ENCODE results near the gene NPAT. TPM values are rescaled to one million over a fixed set of nuclear protein-coding genes. Genes with fewer than 3 reads are reported as not detected.

NPAT gene
- total RNA-seq (10 to 100 TPM; 38.4 to 89.2 (median 45.9) TPM), polyA plus RNA-seq (10 to 100 TPM; 45.6 to 67.0 TPM), total RNA-seq (188 reads per million, percentile 92 among the genes with 10 or more reads in this experiment)

- CTCF ChIA-PET, result interaction anchor here (0.7 to 9.5 kb wide), 7 partner anchors 16 to 366 kb away, joined by 3 to 104 read pairs (median 4); no protein-coding TSS in a partner anchor
- DNase-seq, result peak; percentile 94 to 99 (median 98)
- no peaks in the 10 kb centered on the region for H3K9me3 Mint-ChIP-seq
- H3K27me3 Mint-ChIP-seq, result no peaks in the 10 kb centered on the region
- peaks cover 3 to 30% (median 20%) of the 10 kb centered on the region in 5 donors for H3K36me3 Mint-ChIP-seq
- H3K4me1 Mint-ChIP-seq, result peaks cover 33 to 57% (median 37%) of the 10 kb centered on the region in 7 donors
- intact Hi-C loops (cut with micrococcal nuclease), result loop anchor here (1.0 to 10.0 kb wide), 20 partner anchors 14 to 765 kb away; partner anchors contain the start of genes ACAT1 (in 2 of the 2), ALKBH8 (in 2 of the 2), C11orf65 (in 2 of the 2) and CUL5 (in 2 of the 2)
- peaks cover 26 to 30% of the 10 kb centered on the region in 2 donors for H3K4me1 ChIP-seq (ENCODE audit: control insufficient read depth in 2 of 2, insufficient read depth in 2 of 2, low read length in 2 of 2)
- ATAC-seq, result peak; percentile 91
- H3K27ac Mint-ChIP-seq, result no peak within 1 kb of the TSS
- H3K9me3 ChIP-seq (ENCODE audit: control insufficient read depth in 2 of 3, low read length in 3 of 3), result no peaks in the 10 kb centered on the region
- H3K27ac ChIP-seq (ENCODE audit: low read depth, low read length), result peak within 1 kb of the TSS; percentile 98
- H3K27me3 ChIP-seq (ENCODE audit: control insufficient read depth in 2 of 2, insufficient read depth in 2 of 2, low read length in 2 of 2), result no peaks in the 10 kb centered on the region
- H3K36me3 ChIP-seq (ENCODE audit: control insufficient read depth in 2 of 3, insufficient read depth in 3 of 3, low read length in 3 of 3), result peaks cover 0 to 6% (median 0%) of the 10 kb centered on the region in 3 experiments
- POLR2A ChIA-PET, result interaction anchor here (0.9 to 9.0 kb wide), 28 partner anchors 9 to 244 kb away, joined by 3 to 779 read pairs (median 5); partner anchors contain the start of gene C11orf65
- H3K4me3 ChIP-seq (ENCODE audit: low read length), result peak within 1 kb of the TSS; percentile 93
- no peak within 1 kb of the TSS for H3K4me3 Mint-ChIP-seq
Measured at GRCh38 chr11:108222574-108223347, at the start of gene NPAT, which contains the start of gene ATM. Gene NPAT (minus strand): TSS chr11:108222638. CDS start chr11:108222536, 102 bp downstream. Gene ATM (plus strand): TSS chr11:108223067. CDS start chr11:108227625, 4,558 bp downstream.

GRCh38 chr11:108269583-108269982 is 47.1 kb upstream of the NPAT start:
- no peak for DNase-seq
- ChIA-PET CTCF (no interaction called here), POLR2A (interaction anchor here (1.6 kb wide), 1 partner anchor 25 kb away, joined by 4 read pairs; no protein-coding TSS in a partner anchor)
- intact Hi-C loops (cut with micrococcal nuclease), result loop anchor here in 1 of 2 donors (2.0 kb wide), 1 partner anchor 21 kb away; no protein-coding TSS in a partner anchor
- H3K36me3 Mint-ChIP-seq, result peaks cover 17 to 63% (median 54%) of the 10 kb centered on the region in 5 donors
- H3K4me3 ChIP-seq (ENCODE audit: low read length), result no peak overlapping the region
- H3K27ac Mint-ChIP-seq, result peak overlapping the region in 8 of 9 donors; percentile 5 to 84 (median 70)
- H3K9me3 ChIP-seq (ENCODE audit: control insufficient read depth in 2 of 3, low read length in 3 of 3), result no peaks in the 10 kb centered on the region
- H3K4me3 Mint-ChIP-seq, result no peak overlapping the region
- H3K27me3 Mint-ChIP-seq, result no peaks in the 10 kb centered on the region
- H3K27me3 ChIP-seq (ENCODE audit: control insufficient read depth in 2 of 2, insufficient read depth in 2 of 2, low read length in 2 of 2), result no peaks in the 10 kb centered on the region
- no peak for ATAC-seq
- no peak overlapping the region for H3K27ac ChIP-seq (ENCODE audit: low read depth, low read length)
- H3K4me1 Mint-ChIP-seq, result peaks cover 5 to 46% (median 38%) of the 10 kb centered on the region in 7 donors
- peaks cover 4 to 17% (median 7%) of the 10 kb centered on the region in 11 donors for H3K9me3 Mint-ChIP-seq
- H3K4me1 ChIP-seq (ENCODE audit: control insufficient read depth in 2 of 2, insufficient read depth in 2 of 2, low read length in 2 of 2), result no peaks in the 10 kb centered on the region
- peaks cover 17 to 61% (median 17%) of the 10 kb centered on the region in 3 experiments for H3K36me3 ChIP-seq (ENCODE audit: control insufficient read depth in 2 of 3, insufficient read depth in 3 of 3, low read length in 3 of 3)

GRCh38 chr11:108253176-108253575 is 30.7 kb upstream of the NPAT start:
- no peak overlapping the region for H3K4me3 ChIP-seq (ENCODE audit: low read length)
- H3K4me1 ChIP-seq (ENCODE audit: control insufficient read depth in 2 of 2, insufficient read depth in 2 of 2, low read length in 2 of 2), result peaks cover 9 to 13% of the 10 kb centered on the region in 2 donors
- ChIA-PET CTCF (interaction anchor here (0.6 to 3.1 kb wide), 8 partner anchors 16 to 61 kb away, joined by 3 to 13 read pairs (median 4); partner anchors contain the start of gene NPAT), POLR2A (interaction anchor here (0.7 to 11.6 kb wide), 7 partner anchors 8 to 37 kb away, joined by 3 to 161 read pairs (median 3); partner anchors contain the start of genes ATM and NPAT)
- H3K9me3 ChIP-seq (ENCODE audit: control insufficient read depth in 2 of 3, low read length in 3 of 3), result no peaks in the 10 kb centered on the region
- Mint-ChIP-seq H3K27me3 (no peaks in the 10 kb centered on the region), H3K9me3 (no peaks in the 10 kb centered on the region), H3K4me3 (peak overlapping the region in 1 of 10 donors; percentile 23), H3K36me3 (peaks cover 25 to 69% (median 60%) of the 10 kb centered on the region in 5 donors), H3K4me1 (peaks cover 14 to 91% (median 74%) of the 10 kb centered on the region in 7 donors), H3K27ac (peak overlapping the region in 6 of 9 donors; percentile 48 to 83 (median 73))
- intact Hi-C loops (cut with micrococcal nuclease), result loop anchor here in 1 of 2 donors (1.0 to 2.0 kb wide), 3 partner anchors 8 to 30 kb away; partner anchors contain the start of gene ATM
- H3K27me3 ChIP-seq (ENCODE audit: control insufficient read depth in 2 of 2, insufficient read depth in 2 of 2, low read length in 2 of 2), result no peaks in the 10 kb centered on the region
- H3K36me3 ChIP-seq (ENCODE audit: control insufficient read depth in 2 of 3, insufficient read depth in 3 of 3, low read length in 3 of 3), result peaks cover 26 to 56% (median 50%) of the 10 kb centered on the region in 3 experiments
- peak overlapping the region; percentile 28 for H3K27ac ChIP-seq (ENCODE audit: low read depth, low read length)
- ATAC-seq (no peak), DNase-seq (peak in 2 of 9 donors; percentile 16 to 35)

- Histone ChIP-seq H3K27ac (ENCODE audit: low read depth, low read length) (peak overlapping the region; percentile 48), H3K27me3 (ENCODE audit: control insufficient read depth in 2 of 2, insufficient read depth in 2 of 2, low read length in 2 of 2) (no peaks in the 10 kb centered on the region), H3K36me3 (ENCODE audit: control insufficient read depth in 2 of 3, insufficient read depth in 3 of 3, low read length in 3 of 3) (peaks cover 23 to 26% (median 25%) of the 10 kb centered on the region in 3 experiments), H3K4me1 (ENCODE audit: control insufficient read depth in 2 of 2, insufficient read depth in 2 of 2, low read length in 2 of 2) (peaks cover 38 to 71% of the 10 kb centered on the region in 2 donors), H3K4me3 (ENCODE audit: low read length) (no peak overlapping the region), H3K9me3 (ENCODE audit: control insufficient read depth in 2 of 3, low read length in 3 of 3) (no peaks in the 10 kb centered on the region)
- Mint-ChIP-seq H3K4me1 (peaks cover 25 to 95% (median 89%) of the 10 kb centered on the region in 7 donors), H3K36me3 (peaks cover 16 to 66% (median 54%) of the 10 kb centered on the region in 5 donors), H3K9me3 (no peaks in the 10 kb centered on the region), H3K27me3 (no peaks in the 10 kb centered on the region), H3K27ac (peak overlapping the region in 8 of 9 donors; percentile 48 to 91 (median 82)), H3K4me3 (peak overlapping the region in 6 of 10 donors; percentile 0 to 72 (median 44))
- intact Hi-C loops (cut with micrococcal nuclease), result loop anchor here in 1 of 2 donors (1.0 kb wide), 1 partner anchor 10 kb away; no protein-coding TSS in a partner anchor
- ChIA-PET CTCF (interaction anchor here (1.4 kb wide), 1 partner anchor 10 kb away, joined by 3 read pairs; no protein-coding TSS in a partner anchor), POLR2A (interaction anchor here (0.8 to 4.2 kb wide), 4 partner anchors 10 to 27 kb away, joined by 3 to 75 read pairs (median 20); partner anchors contain the start of genes ATM and NPAT)
- DNase-seq, result no peak
- ATAC-seq, result no peak
Measured at GRCh38 chr11:108246885-108247284, 24.4 kb upstream of the NPAT start.

- H3K9me3 ChIP-seq (ENCODE audit: control insufficient read depth in 2 of 3, low read length in 3 of 3), result no peaks in the 10 kb centered on the region
- H3K4me3 Mint-ChIP-seq, result peak overlapping the region in 7 of 10 donors; percentile 0 to 72 (median 27)
- H3K27ac ChIP-seq (ENCODE audit: low read depth, low read length), result peak overlapping the region; percentile 48
- no peak for ATAC-seq
- H3K36me3 ChIP-seq (ENCODE audit: control insufficient read depth in 2 of 3, insufficient read depth in 3 of 3, low read length in 3 of 3), result peaks cover 20 to 23% (median 21%) of the 10 kb centered on the region in 3 experiments
- H3K9me3 Mint-ChIP-seq, result no peaks in the 10 kb centered on the region
- H3K27ac Mint-ChIP-seq, result peak overlapping the region in 8 of 9 donors; percentile 48 to 91 (median 82)
- H3K36me3 Mint-ChIP-seq, result peaks cover 13 to 61% (median 48%) of the 10 kb centered on the region in 5 donors
- CTCF ChIA-PET, result interaction anchor here (1.4 kb wide), 1 partner anchor 9 kb away, joined by 3 read pairs; no protein-coding TSS in a partner anchor
- intact Hi-C loops (cut with micrococcal nuclease), result loop anchor here in 1 of 2 donors (1.0 kb wide), 1 partner anchor 9 kb away; no protein-coding TSS in a partner anchor
- POLR2A ChIA-PET, result interaction anchor here (0.5 to 4.2 kb wide), 5 partner anchors 9 to 61 kb away, joined by 3 to 75 read pairs (median 6); partner anchors contain the start of genes ATM and NPAT
- no peaks in the 10 kb centered on the region for H3K27me3 Mint-ChIP-seq
- H3K27me3 ChIP-seq (ENCODE audit: control insufficient read depth in 2 of 2, insufficient read depth in 2 of 2, low read length in 2 of 2), result no peaks in the 10 kb centered on the region
- H3K4me1 Mint-ChIP-seq, result peaks cover 30 to 95% (median 89%) of the 10 kb centered on the region in 7 donors
- DNase-seq, result no peak
- H3K4me1 ChIP-seq (ENCODE audit: control insufficient read depth in 2 of 2, insufficient read depth in 2 of 2, low read length in 2 of 2), result peaks cover 44 to 77% of the 10 kb centered on the region in 2 donors
- no peak overlapping the region for H3K4me3 ChIP-seq (ENCODE audit: low read length)
Measured at GRCh38 chr11:108246308-108246707, 23.9 kb upstream of the NPAT start.

Measured in naive thymus-derived CD4-positive, alpha-beta T cell (primary cell).